ENCODE results near the gene SBF2.
"Not testable (repeated sequence)": the region's sequence is repeated elsewhere in the genome, so short reads cannot be mapped to it uniquely, and the experiment has no call there.

Gene SBF2

GRCh38 chr11:10197091-10197490 is 96.9 kb downstream of the SBF2 start:
- no peak for DNase-seq (ENCODE audit: low read depth, low spot score)

GRCh38 chr11:10192036-10192435 is 102.0 kb downstream of the SBF2 start:
- no peak for DNase-seq (ENCODE audit: low read depth, low spot score)

GRCh38 chr11:10181811-10182210 is 112.2 kb downstream of the SBF2 start:
- DNase-seq (ENCODE audit: low read depth, low spot score) = no peak

DNA sequence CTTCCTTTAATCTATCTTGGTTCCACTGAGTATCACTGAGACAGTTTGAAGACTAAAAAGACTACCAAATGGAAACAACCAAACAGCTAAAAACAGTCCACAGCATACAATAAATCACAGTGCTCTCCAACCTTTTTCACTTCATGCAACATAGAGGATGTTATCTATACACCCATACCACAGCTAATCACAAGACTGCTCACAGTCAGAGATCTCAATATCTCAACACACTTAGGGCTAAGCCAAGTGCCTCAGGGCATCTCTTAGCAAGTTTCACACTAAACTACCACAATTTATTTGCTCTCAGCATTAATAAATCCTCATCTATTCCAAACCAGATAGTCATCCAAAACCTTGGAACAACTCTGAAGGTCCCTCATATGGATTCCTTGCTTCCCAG is 129.4 kb downstream of the SBF2 start:
- DNase-seq (ENCODE audit: low read depth, low spot score) = no peak

GRCh38 chr11:10162222-10162621 is 131.8 kb downstream of the SBF2 start:
- DNase-seq (ENCODE audit: low read depth, low spot score) = no peak

DNA sequence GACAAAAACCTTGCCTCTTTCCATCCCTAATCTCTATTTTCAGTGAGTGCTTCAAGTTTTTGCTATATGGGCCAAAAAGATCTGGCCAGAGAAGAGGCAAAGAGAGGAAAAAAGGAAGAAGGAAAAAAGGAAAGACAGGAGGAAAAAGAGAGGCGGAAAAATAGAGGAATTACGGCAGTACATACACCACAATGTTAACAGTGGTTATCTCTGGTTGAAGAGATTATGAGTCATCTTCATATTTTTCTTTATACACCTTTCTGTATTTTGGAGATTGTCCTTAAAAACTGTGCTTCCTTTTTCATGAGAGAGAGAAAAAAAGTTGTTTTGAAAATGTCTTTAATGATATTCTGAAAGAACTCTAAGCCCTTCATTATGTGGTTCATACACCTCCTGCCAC is 133.7 kb downstream of the SBF2 start:
- no peak for DNase-seq (ENCODE audit: low read depth, low spot score)

DNA sequence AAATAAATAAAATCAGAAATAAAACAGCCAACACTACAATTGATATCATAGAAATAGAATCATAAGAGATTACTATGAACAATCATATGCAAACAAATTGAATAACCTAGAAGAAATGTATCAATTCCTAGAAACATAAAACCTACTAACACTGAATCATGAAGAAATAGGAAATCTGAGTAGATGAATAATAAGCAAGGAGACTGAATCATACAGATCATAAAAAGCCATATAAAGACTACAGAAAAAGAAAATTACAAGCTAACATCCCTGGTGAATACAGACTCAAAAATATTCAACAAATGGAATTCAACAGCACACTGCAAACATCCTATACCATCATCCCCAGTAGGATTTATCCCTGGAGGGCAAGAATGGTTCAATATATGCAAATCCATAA is 135.6 kb downstream of the SBF2 start:
- no peak for DNase-seq (ENCODE audit: low read depth, low spot score)

GRCh38 chr11:10155793-10156490 is 138.1 kb downstream of the SBF2 start:
- no peak for DNase-seq (ENCODE audit: low read depth, low spot score)

DNA sequence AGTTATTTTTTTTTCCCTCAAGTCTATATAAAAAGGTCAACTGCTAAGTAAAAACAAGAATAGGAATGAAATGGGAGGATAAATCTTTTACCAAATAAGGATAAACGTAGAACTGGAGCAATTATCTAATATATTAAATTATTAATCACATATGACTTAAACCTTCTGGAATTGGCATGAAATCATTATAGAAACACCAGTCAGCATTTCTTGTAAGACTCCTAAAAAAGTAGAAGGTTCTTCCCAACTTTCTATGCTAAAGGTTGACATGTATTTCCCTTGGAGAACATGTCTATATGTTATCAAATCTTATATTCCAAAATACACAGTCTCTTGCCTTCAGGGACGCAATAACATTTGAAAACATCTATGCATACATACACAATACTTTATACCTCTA is 143.2 kb downstream of the SBF2 start:
- DNase-seq (ENCODE audit: low read depth, low spot score) = no peak

- no peak for DNase-seq (ENCODE audit: low read depth, low spot score)
These were observed 144.5 kb downstream of the SBF2 start for GRCh38 chr11:10149553-10149952.

DNA sequence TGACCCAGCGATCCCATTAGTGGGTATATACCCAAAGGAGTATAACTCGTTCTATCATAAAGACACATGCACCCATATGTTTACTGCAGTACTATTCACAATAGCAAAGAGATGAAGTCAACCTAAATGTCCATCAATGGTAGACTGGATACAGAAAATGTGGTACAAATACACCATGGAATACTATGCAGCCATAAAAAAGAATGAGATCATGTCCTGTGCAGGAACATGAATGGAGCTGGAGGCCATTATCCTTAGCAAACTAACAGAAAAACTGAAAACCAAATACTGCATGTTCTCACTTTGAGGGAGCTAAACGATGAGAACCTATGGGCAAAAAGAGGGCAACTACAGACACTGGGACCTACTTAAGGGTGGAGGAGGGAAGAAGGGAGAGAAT is 146.8 kb downstream of the SBF2 start:
- no peak for DNase-seq (ENCODE audit: low read depth, low spot score)

DNA sequence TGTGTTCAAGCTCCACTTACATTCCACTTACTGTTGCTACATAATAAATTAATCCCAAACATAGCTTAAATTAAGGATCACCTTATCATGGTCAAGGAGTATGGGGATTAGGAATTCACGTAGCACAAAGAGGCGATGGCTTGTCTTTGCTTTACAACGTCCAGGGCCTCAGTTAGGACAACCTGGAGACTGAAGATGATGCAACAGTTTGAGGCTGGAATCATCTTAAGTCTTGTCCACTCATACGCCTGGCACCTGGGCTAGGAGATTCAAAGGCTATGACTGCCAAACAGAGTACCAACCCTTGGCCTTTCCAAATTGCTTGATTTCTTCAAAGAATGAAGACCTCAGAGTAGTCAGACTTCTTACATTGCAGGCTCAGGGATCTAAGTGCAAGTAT is 149.1 kb downstream of the SBF2 start:
- DNase-seq (ENCODE audit: low read depth, low spot score) = no peak

DNA sequence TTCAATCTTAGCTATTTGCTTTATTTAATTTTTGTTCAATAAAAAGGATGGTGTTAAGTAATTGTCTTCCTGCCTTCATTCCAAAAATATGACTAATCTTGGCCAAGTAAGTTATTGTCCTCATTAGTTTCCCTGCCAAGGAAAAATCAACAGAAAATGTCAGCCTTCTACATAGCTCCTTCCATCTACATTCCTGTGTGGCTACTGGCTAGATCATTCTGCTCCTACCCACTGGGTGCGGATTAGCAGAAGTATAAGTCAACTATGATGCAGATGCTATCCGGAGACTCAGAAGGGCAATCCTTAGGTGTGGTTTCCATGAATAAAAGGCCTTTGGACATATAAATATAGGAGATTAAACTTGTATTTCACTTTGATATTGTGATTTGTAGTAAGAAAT is 154.4 kb downstream of the SBF2 start:
- DNase-seq (ENCODE audit: low read depth, low spot score) = no peak

DNA sequence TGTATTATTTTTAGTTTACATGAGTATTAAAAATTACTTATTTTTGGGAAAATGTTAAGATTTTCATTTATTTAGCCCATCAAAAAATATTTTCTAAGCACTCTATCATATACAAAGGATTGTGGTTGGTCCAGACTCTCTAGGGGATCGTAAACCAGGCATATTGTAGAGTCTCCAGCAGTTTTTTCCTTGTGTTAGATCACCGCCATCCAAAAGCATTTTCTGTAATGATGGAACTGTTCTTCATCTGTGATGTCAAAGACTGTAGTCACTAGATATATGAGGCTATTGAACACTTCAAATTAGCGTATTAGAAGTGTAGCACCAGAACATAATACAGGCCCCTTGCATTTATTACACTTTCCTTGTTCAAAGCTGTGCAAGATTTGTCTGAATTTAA is 154.9 kb downstream of the SBF2 start:
- no peak for DNase-seq (ENCODE audit: low read depth, low spot score)

GRCh38 chr11:10134975-10135481 is 159.0 kb downstream of the SBF2 start:
- DNase-seq (ENCODE audit: low read depth, low spot score) = no peak

GRCh38 chr11:10134226-10134625 is 159.8 kb downstream of the SBF2 start:
- DNase-seq (ENCODE audit: low read depth, low spot score) = not testable (repeated sequence)

DNA sequence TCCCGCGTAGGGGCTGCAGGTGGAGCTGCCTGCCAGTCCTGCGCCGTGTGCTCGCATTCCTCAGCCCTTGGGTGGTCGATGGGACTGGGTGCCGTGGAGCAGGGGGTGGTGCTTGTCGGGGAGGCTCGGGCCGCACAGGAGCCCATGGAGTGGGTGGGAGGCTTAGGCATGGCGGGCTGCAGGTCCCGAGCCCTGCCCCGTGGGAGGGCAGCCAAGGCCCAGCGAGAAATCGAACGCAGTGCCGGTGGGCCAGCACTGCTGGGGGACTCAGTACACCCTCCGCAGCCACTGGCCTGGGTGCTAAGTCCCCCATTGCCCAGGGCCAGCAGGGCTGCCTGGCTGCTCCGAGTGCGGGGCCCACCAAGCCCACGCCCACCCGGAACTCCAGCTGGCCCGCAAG is 160.8 kb downstream of the SBF2 start:
- not testable (repeated sequence) for DNase-seq (ENCODE audit: low read depth, low spot score)

- no peak for DNase-seq (ENCODE audit: low read depth, low spot score)
These were observed 163.1 kb downstream of the SBF2 start for GRCh38 chr11:10130875-10131274.

DNA sequence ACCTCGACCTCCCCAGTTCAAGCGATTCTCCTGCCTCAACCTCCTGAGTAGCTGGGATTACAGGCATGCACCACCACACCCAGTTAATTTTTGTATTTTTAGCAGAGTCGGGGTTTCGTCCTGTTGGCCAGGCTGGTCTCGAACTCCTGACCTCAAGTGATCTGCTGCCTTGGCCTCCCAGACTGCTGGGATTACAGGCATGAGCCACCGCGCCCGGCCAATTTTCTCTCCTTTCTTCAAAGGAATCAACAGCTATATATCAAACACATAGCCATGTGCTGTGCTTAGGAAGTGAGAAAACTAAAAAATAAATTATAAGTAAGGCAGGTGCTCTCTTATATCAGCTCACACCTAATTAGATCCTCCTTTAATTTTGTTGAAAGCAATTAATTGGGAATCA is 164.8 kb downstream of the SBF2 start:
- not testable (repeated sequence) for DNase-seq (ENCODE audit: low read depth, low spot score)

- no peak for DNase-seq (ENCODE audit: low read depth, low spot score)
These were observed 168.4 kb downstream of the SBF2 start for GRCh38 chr11:10125522-10126133.

GRCh38 chr11:10122326-10123197 is 171.5 kb downstream of the SBF2 start:
- DNase-seq (ENCODE audit: low read depth, low spot score) = no peak

DNA sequence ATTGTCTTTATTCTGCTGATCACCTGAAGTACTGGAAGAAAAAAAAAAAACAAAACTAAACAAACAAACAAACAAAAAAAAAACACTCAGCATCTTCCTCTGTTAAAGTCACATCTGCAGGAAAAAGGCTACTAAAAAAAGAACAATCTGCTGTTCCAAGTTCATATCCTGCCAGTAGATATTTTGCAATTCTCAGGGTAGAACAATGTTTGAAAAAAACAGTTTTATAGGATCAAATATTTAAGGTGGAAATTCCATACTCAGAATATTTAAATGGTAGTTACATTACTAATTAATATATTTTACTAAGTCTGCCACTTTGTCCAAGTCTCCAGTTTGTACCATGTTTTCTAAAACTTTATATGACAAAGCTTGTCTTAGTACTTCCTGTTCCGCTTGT is 175.2 kb downstream of the SBF2 start:
- no peak for DNase-seq (ENCODE audit: low read depth, low spot score)

Data from smooth muscle cell of the brain vasculature (primary cell).